Erythroblast (primary cell): ENCODE data around the gene FAR2.

Experiments used
- GATA1 ChIP-seq: IDR thresholded peaks from 2 replicates; pipeline ENCODE4 v1.6.1; 2011; ENCODE audit warnings: low read depth, mild to moderate bottlenecking, control low read depth, low read length, moderate library complexity
- POLR2A ChIP-seq: IDR thresholded peaks from 2 replicates; pipeline ENCODE4 v1.6.1; 2011; ENCODE audit warnings: mild to moderate bottlenecking, low read length

DNA sequence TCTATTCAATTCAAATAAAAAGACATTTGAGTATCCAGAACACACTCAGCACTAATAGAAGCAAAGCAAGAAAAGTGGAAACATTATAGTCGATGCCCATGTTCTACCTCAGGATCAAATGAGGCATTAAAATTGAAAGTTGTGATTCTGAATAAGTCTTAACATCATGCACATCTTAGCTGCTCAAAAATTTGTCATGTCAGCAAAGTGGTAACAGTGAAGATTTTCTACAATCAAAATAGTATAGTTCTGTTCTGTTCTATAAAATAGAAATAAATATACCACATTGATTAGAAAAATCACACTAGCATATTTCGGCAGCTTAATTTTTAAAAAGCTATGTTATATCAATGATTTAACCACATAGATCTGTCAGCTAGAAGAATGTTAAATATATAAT lies 157.2 kb downstream of the FAR2 start:
- TF ChIP-seq POLR2A, result no peak
- no peak for TF ChIP-seq GATA1
